Muscle layer of duodenum (tissue), 2 donors: ENCODE measurements around the gene IL20RA.

ENCODE experiments used
- H3K27ac ChIP-seq: one replicate; pipeline ENCODE4 v1.7.0; 2013; ENCODE audit warnings: mild to moderate bottlenecking, low read length
- H3K27me3 ChIP-seq: one replicate; pipeline ENCODE4 v1.7.0; 2013; ENCODE audit warnings: low read depth, mild to moderate bottlenecking, control low read depth, low read length
- H3K36me3 ChIP-seq, 2 donors: one replicate each; pipeline ENCODE4 v1.7.0; 2013; ENCODE audit warnings: low read length in 2 of 2, control low read depth in 1 of 2, mild to moderate bottlenecking in 1 of 2; ENCODE audit not compliant: insufficient read depth in 2 of 2, control insufficient read depth in 1 of 2
- H3K4me1 ChIP-seq, 2 donors: one replicate each; pipeline ENCODE4 v1.7.0; 2013; ENCODE audit warnings: low read length in 2 of 2, mild to moderate bottlenecking in 2 of 2, control low read depth in 1 of 2, moderate library complexity in 1 of 2; ENCODE audit not compliant: insufficient read depth in 2 of 2, control insufficient read depth in 1 of 2
- H3K4me3 ChIP-seq, 2 donors: one replicate each; pipeline ENCODE4 v1.7.0; 2013; ENCODE audit warnings: low read length in 2 of 2, low read depth in 1 of 2, mild to moderate bottlenecking in 1 of 2
- H3K9me3 ChIP-seq, 2 donors: one replicate each; pipeline ENCODE4 v1.7.0; 2013; ENCODE audit warnings: low read length in 2 of 2, control low read depth in 1 of 2, mild to moderate bottlenecking in 1 of 2; ENCODE audit not compliant: control insufficient read depth in 1 of 2
- donor health status: healthy.

IL20RA gene

GRCh38 chr6:137040393-137040792, 4.4 kb downstream of the IL20RA start:
- no peaks in the 10 kb centered on the region for H3K4me1 ChIP-seq
- no peak overlapping the region for H3K4me3 ChIP-seq
- H3K27me3 ChIP-seq, result no peaks in the 10 kb centered on the region
- H3K36me3 ChIP-seq, result no peaks in the 10 kb centered on the region
- H3K27ac ChIP-seq, result no peak overlapping the region
- no peaks in the 10 kb centered on the region for H3K9me3 ChIP-seq

GRCh38 chr6:137039010-137039409, 5.8 kb downstream of the IL20RA start:
- no peaks in the 10 kb centered on the region for H3K9me3 ChIP-seq
- no peaks in the 10 kb centered on the region for H3K36me3 ChIP-seq
- H3K4me1 ChIP-seq, result no peaks in the 10 kb centered on the region
- H3K4me3 ChIP-seq, result no peak overlapping the region
- H3K27ac ChIP-seq, result no peak overlapping the region
- H3K27me3 ChIP-seq, result no peaks in the 10 kb centered on the region

GRCh38 chr6:137036566-137037300, 8.0 kb downstream of the IL20RA start:
- Histone ChIP-seq H3K36me3 (no peaks in the 10 kb centered on the region), H3K27me3 (no peaks in the 10 kb centered on the region), H3K4me3 (no peak overlapping the region), H3K27ac (no peak overlapping the region), H3K4me1 (no peaks in the 10 kb centered on the region), H3K9me3 (no peaks in the 10 kb centered on the region)

GRCh38 chr6:137033828-137034227, 10.9 kb downstream of the IL20RA start:
- H3K9me3 ChIP-seq, result no peaks in the 10 kb centered on the region
- no peak overlapping the region for H3K4me3 ChIP-seq
- H3K27ac ChIP-seq, result no peak overlapping the region
- H3K27me3 ChIP-seq, result no peaks in the 10 kb centered on the region
- H3K4me1 ChIP-seq, result no peaks in the 10 kb centered on the region
- H3K36me3 ChIP-seq, result no peaks in the 10 kb centered on the region

GRCh38 chr6:137031122-137031521, 13.6 kb downstream of the IL20RA start:
- H3K36me3 ChIP-seq, result no peaks in the 10 kb centered on the region
- no peaks in the 10 kb centered on the region for H3K4me1 ChIP-seq
- H3K27ac ChIP-seq, result no peak overlapping the region
- no peak overlapping the region for H3K4me3 ChIP-seq
- H3K27me3 ChIP-seq, result no peaks in the 10 kb centered on the region
- H3K9me3 ChIP-seq, result no peaks in the 10 kb centered on the region

- Histone ChIP-seq H3K9me3 (no peaks in the 10 kb centered on the region), H3K4me1 (no peaks in the 10 kb centered on the region), H3K36me3 (no peaks in the 10 kb centered on the region), H3K27me3 (no peaks in the 10 kb centered on the region), H3K27ac (no peak overlapping the region), H3K4me3 (no peak overlapping the region)
Measured at GRCh38 chr6:137028912-137029311, 15.9 kb downstream of the IL20RA start.

GRCh38 chr6:137025786-137026730, 18.7 kb downstream of the IL20RA start:
- H3K27me3 ChIP-seq, result no peaks in the 10 kb centered on the region
- H3K4me1 ChIP-seq, result no peaks in the 10 kb centered on the region
- H3K4me3 ChIP-seq, result no peak overlapping the region
- no peak overlapping the region for H3K27ac ChIP-seq
- H3K36me3 ChIP-seq, result no peaks in the 10 kb centered on the region
- no peaks in the 10 kb centered on the region for H3K9me3 ChIP-seq

GRCh38 chr6:137024237-137024990, 20.4 kb downstream of the IL20RA start:
- H3K36me3 ChIP-seq, result no peaks in the 10 kb centered on the region

GRCh38 chr6:137020776-137021175, 24.0 kb downstream of the IL20RA start:
- Histone ChIP-seq H3K9me3 (peaks cover 0 to 5% of the 10 kb centered on the region in 2 donors), H3K27ac (no peak overlapping the region), H3K4me1 (peaks cover 0 to 17% of the 10 kb centered on the region in 2 donors), H3K27me3 (no peaks in the 10 kb centered on the region), H3K4me3 (no peak overlapping the region), H3K36me3 (no peaks in the 10 kb centered on the region)

More at GRCh38 chr6:137024237-137024990, 20.4 kb downstream of the IL20RA start:
- Histone ChIP-seq H3K4me1 (no peaks in the 10 kb centered on the region), H3K9me3 (peaks cover 0 to 5% of the 10 kb centered on the region in 2 donors), H3K27ac (no peak overlapping the region), H3K4me3 (no peak overlapping the region), H3K27me3 (no peaks in the 10 kb centered on the region)

GRCh38 chr6:137019476-137020272, 25.1 kb downstream of the IL20RA start:
- Histone ChIP-seq H3K4me3 (no peak overlapping the region), H3K36me3 (no peaks in the 10 kb centered on the region), H3K27me3 (no peaks in the 10 kb centered on the region), H3K9me3 (peaks cover 0 to 5% of the 10 kb centered on the region in 2 donors), H3K4me1 (peaks cover 0 to 18% of the 10 kb centered on the region in 2 donors), H3K27ac (no peak overlapping the region)
